Activated CD8-positive, alpha-beta memory T cell treated with anti-CD3 and anti-CD28 coated beads for 48 hours (primary cell): Measurements from ENCODE around the gene NXN.
"Not testable (repeated sequence)": the region's sequence is repeated elsewhere in the genome, so short reads cannot be mapped to it uniquely, and the experiment has no call there.

Experiments used
- DNase-seq, 3 experiments: peaks; one replicate each; pipeline ENCODE4 v3.0.0-alpha.2; 2020; ENCODE audit warnings: low read depth in 2 of 3, low spot score in 2 of 3

The NXN gene

GRCh38 chr17:867238-867637, 112.3 kb downstream of the NXN start:
- not testable (repeated sequence) for DNase-seq

GRCh38 chr17:866568-867103, 112.9 kb downstream of the NXN start:
- no peak for DNase-seq

- no peak for DNase-seq
Observed at GRCh38 chr17:864315-864714, 115.3 kb downstream of the NXN start.

GRCh38 chr17:863880-864279, 115.7 kb downstream of the NXN start:
- DNase-seq: no peak

GRCh38 chr17:862582-862981, 117.0 kb downstream of the NXN start:
- no peak for DNase-seq

GRCh38 chr17:861364-861763, 118.2 kb downstream of the NXN start:
- no peak for DNase-seq

GRCh38 chr17:860805-861204, 118.8 kb downstream of the NXN start:
- no peak for DNase-seq

GRCh38 chr17:859824-860195, 119.8 kb downstream of the NXN start:
- no peak for DNase-seq

- DNase-seq: no peak
Observed at GRCh38 chr17:859061-859823, 120.3 kb downstream of the NXN start.

- no peak for DNase-seq
Observed at GRCh38 chr17:856149-856548, 123.4 kb downstream of the NXN start.

- no peak for DNase-seq
Observed at GRCh38 chr17:855569-855968, 124.0 kb downstream of the NXN start.

GRCh38 chr17:852850-853249, 126.7 kb downstream of the NXN start:
- not testable (repeated sequence) for DNase-seq

- DNase-seq: no peak
Observed at GRCh38 chr17:852349-852748, 127.2 kb downstream of the NXN start.

GRCh38 chr17:851924-852323, 127.7 kb downstream of the NXN start:
- DNase-seq: no peak

- DNase-seq: no peak
Observed at GRCh38 chr17:850851-851763, 128.5 kb downstream of the NXN start.

- DNase-seq: no peak
Observed at GRCh38 chr17:850086-850850, 129.3 kb downstream of the NXN start.

GRCh38 chr17:848402-848801, 131.2 kb downstream of the NXN start:
- no peak for DNase-seq

GRCh38 chr17:846901-847843, 132.4 kb downstream of the NXN start:
- no peak for DNase-seq

GRCh38 chr17:841313-841712, 138.3 kb downstream of the NXN start:
- no peak for DNase-seq

- no peak for DNase-seq
Observed at GRCh38 chr17:838486-838885, 141.1 kb downstream of the NXN start.
